ENCODE measurements around the gene AGAP4.
"Not testable (repeated sequence)": the region's sequence is repeated elsewhere in the genome, so short reads cannot be mapped to it uniquely, and the experiment has no call there.

AGAP4 gene

DNA sequence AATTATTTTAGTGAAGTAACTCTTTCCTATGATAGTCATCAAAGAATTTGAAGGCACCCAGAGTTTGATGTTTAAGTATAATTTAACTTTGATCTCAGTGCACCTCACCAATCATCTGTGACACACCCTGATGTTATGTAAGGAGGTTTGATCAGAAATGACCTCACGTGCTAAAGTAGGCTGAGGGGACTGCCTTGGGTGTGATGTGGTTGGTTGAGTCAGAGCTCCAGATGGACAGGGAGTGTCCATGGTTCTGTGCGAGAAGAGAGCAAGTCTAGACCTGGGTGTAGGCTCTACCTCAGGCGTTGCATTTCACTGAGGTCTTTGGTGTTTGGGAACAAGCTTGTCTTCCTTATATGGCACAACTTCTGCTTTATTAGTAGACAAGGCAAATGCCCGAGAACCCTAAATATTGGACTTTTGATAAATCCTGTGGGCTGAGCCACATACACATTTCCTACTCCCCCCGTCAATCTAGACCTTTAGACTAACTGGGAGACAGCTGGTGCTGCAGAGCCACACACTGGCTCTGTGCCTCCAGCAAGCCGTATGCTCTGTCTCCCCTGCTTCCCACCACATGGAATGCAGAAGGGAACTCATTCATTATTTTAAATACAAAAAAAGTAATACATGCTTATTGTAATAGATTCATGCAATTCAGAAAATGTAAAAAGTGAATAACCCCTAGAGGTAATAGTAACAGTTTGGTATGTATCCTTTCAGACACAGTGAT is 56.4 kb downstream of the AGAP4 start:
- not testable (repeated sequence) for DNase-seq (ENCODE audit: low read depth, low spot score)

GRCh38 chr10:45789991-45790390 is 57.3 kb downstream of the AGAP4 start:
- not testable (repeated sequence) for DNase-seq (ENCODE audit: low read depth, low spot score)

- not testable (repeated sequence) for DNase-seq (ENCODE audit: low read depth, low spot score)
Measured at GRCh38 chr10:45787212-45787741, 60.0 kb downstream of the AGAP4 start.

DNA sequence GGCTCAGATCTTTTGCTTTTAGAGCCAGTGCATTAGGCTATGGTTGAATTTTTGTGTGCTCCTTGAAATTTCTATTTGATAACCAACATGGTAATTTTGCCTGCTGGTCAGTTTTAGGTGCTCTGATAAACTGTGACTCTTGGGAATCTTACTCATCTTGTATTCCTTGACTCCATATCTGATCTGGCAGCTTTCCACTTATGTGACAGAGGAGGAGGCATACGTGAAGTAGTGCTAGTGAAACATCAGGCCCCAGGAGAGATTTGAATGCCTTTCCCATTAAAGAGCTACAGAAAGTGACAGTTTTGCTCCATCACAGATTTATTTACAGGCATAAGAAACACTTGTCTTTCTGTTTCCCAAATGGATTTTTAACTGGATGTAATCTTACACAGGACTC is 61.1 kb downstream of the AGAP4 start:
- not testable (repeated sequence) for DNase-seq (ENCODE audit: low read depth, low spot score)

Data from activated naive CD8-positive, alpha-beta T cell treated with anti-CD3 and anti-CD28 coated beads, Interleukin-2, amount 50 U/mL, for 16 hours (primary cell).